ENCODE results near the gene CPM. TPM values are rescaled to one million over a fixed set of nuclear protein-coding genes. Genes with fewer than 3 reads are reported as not detected.

Gene CPM
- polyA plus RNA-seq, 2 of the 4 experiments (the other 2 are of a cell fraction): 3.7 to 6.8 TPM

GRCh38 chr12:68827895-68828671 lies 104.9 kb downstream of the CPM start:
- Histone ChIP-seq H3K4me2 (no peak overlapping the region), H3K4me1 (peaks cover 12% of the 10 kb centered on the region; the same call in 2 of the 3 replicates), H3K4me3 (no peak overlapping the region), H3K27ac (no peak overlapping the region), H3K9me3 (no peaks in the 10 kb centered on the region)
- DNase-seq (ENCODE audit: low read depth in 1 of 2, low spot score in 1 of 2) (no peak), FAIRE-seq (no peak), ATAC-seq (no peak)
- ChIA-PET CTCF (interaction anchor here (2.5 kb wide), 1 partner anchor 19 kb away, joined by 7 read pairs; the partner anchor contains the start of gene MDM2), POLR2A (interaction anchor here (0.7 to 1.8 kb wide), 2 partner anchors 12 to 82 kb away, joined by 5 to 6 read pairs; partner anchors contain the start of gene SLC35E3)
- no peak for TF ChIP-seq JUNB (IDR thresholded peaks at IDR 0.05)
- no peak for TF ChIP-seq EHF (CRISPR knock-in tag; IDR thresholded peaks at IDR 0.05)
- no peak for TF ChIP-seq EHMT2 (IDR thresholded peaks at IDR 0.05; ENCODE audit: low read depth)
- no peak for TF ChIP-seq JUN (IDR thresholded peaks at IDR 0.05)
- no peak for TF ChIP-seq ESRRA (IDR thresholded peaks at IDR 0.05; ENCODE audit: borderline replicate concordance, low read length)
- no peak for TF ChIP-seq TP53 (CRISPR knock-in tag; IDR thresholded peaks at IDR 0.05)
- TF ChIP-seq, protein P1, sequence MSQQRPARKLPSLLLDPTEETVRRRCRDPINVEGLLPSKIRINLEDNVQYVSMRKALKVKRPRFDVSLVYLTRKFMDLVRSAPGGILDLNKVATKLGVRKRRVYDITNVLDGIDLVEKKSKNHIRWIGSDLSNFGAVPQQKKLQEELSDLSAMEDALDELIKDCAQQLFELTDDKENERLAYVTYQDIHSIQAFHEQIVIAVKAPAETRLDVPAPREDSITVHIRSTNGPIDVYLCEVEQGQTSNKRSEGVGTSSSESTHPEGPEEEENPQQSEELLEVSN (IDR thresholded peaks at IDR 0.05; ENCODE audit: borderline replicate concordance, low read depth): no peak
- TF ChIP-seq CBX2 (IDR thresholded peaks at IDR 0.05; ENCODE audit: borderline replicate concordance, low read depth): no peak
- no peak for TF ChIP-seq HDAC2 (IDR thresholded peaks at IDR 0.05)
- 94% methylated on average over 5 of the region's 5 CpGs for WGBS (ENCODE audit: missing lambda C conversion rate)

GRCh38 chr12:68825569-68826217 lies 107.3 kb downstream of the CPM start:
- POLR2A ChIA-PET: interaction anchor here (0.7 to 1.1 kb wide), 2 partner anchors 17 to 85 kb away, joined by 3 to 4 read pairs; no protein-coding TSS in a partner anchor
- Histone ChIP-seq H3K4me2 (no peak overlapping the region), H3K27ac (no peak overlapping the region), H3K9me3 (no peaks in the 10 kb centered on the region), H3K4me1 (peaks cover 12% of the 10 kb centered on the region; the same call in 2 of the 3 replicates), H3K4me3 (no peak overlapping the region)
- ATAC-seq (no peak), FAIRE-seq (no peak), DNase-seq (ENCODE audit: low read depth in 1 of 2, low spot score in 1 of 2) (no peak)
- TF ChIP-seq HES2 (IDR thresholded peaks at IDR 0.05) (no peak), FOSL2 (IDR thresholded peaks at IDR 0.05) (no peak), FOSL2 (CRISPR knock-in tag; IDR thresholded peaks at IDR 0.05) (no peak), PHF8 (IDR thresholded peaks at IDR 0.05; ENCODE audit: borderline replicate concordance, low read depth) (no peak), MYC (IDR thresholded peaks at IDR 0.05; ENCODE audit: borderline replicate concordance, low read length) (no peak), NFE2L2 (conservative IDR thresholded peaks at IDR 0.05; ENCODE audit: low read length) (no peak), FOSB (CRISPR knock-in tag; IDR thresholded peaks at IDR 0.05) (no peak), ATOH8 (CRISPR knock-in tag; IDR thresholded peaks at IDR 0.05; ENCODE audit: low read depth) (no peak), HOXA7 (CRISPR knock-in tag; IDR thresholded peaks at IDR 0.05) (no peak), CEBPB (IDR thresholded peaks at IDR 0.05) (no peak), BCL3 (IDR thresholded peaks at IDR 0.05) (no peak), RARB (CRISPR knock-in tag; IDR thresholded peaks at IDR 0.05) (no peak), RNF2 (IDR thresholded peaks at IDR 0.05; ENCODE audit: borderline replicate concordance, low read depth) (no peak), HDAC2 (IDR thresholded peaks at IDR 0.05) (no peak), CTCF (IDR thresholded peaks at IDR 0.05) (no peak), REST (IDR thresholded peaks at IDR 0.05) (no peak)
- CTCF ChIA-PET: no interaction called here
- WGBS (ENCODE audit: missing lambda C conversion rate): 91% methylated on average over 11 of the region's 11 CpGs

Data from A549 (cell line).